ENCODE data around the gene ADAM12. TPM values are rescaled to one million over a fixed set of nuclear protein-coding genes. Genes with fewer than 3 reads are reported as not detected.

The ADAM12 gene
- total and polyA plus RNA-seq, 4 donors: 0.03 to 0.33 (median 0.19) TPM

DNA sequence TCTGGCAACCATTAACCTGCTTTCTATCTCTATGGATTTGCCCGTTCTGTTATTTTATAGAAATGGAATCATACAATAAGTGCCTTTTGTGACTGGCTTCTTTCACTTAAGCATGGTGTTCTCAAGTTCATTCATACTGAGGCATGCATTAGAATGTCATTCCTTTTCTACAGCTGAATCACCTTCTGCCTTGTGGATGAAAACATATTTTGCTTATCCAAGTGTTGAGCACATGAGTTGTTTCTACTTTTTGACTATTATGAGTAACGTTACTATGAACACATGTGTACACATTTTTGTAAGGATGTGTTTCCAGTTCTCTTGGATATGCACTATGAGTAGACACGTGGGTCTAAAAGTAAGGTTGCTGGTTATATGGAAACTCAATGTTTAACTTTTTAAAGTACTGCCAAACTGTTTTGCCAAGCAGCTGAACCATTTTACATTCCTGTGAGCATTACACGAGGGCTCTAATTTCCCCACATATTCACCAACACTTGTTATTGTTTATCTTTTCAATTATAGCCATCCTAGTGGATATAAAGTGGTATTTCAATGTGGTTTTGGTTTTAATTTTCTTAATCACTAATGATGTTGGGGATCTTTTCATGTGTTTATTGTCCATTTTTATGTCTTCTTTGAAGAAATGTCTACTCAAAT, 250.6 kb downstream of the ADAM12 start:
- 68% methylated on average over 4 of the region's 4 CpGs for WGBS

More for the DNA sequence above, 250.6 kb downstream of the ADAM12 start:
- no peak for TF ChIP-seq SP1 (IDR thresholded peaks at IDR 0.05)
- no peak for TF ChIP-seq FOXA2 (IDR thresholded peaks at IDR 0.05)
- no peak for TF ChIP-seq YY1 (IDR thresholded peaks at IDR 0.05)
- no peak for TF ChIP-seq NR2F2 (IDR thresholded peaks at IDR 0.05)
- TF ChIP-seq ZBTB33 (IDR thresholded peaks at IDR 0.05): no peak
- TF ChIP-seq RXRA (IDR thresholded peaks at IDR 0.05): no peak
- no peak for TF ChIP-seq TAF1 (conservative IDR thresholded peaks at IDR 0.05)
- TF ChIP-seq GABPA (IDR thresholded peaks at IDR 0.05 in 1 of 2, conservative IDR thresholded peaks at IDR 0.05 in 1 of 2): no peak
- TF ChIP-seq HNF4A (conservative IDR thresholded peaks at IDR 0.05): no peak
- TF ChIP-seq JUND (IDR thresholded peaks at IDR 0.05): no peak
- TF ChIP-seq, protein P1, sequence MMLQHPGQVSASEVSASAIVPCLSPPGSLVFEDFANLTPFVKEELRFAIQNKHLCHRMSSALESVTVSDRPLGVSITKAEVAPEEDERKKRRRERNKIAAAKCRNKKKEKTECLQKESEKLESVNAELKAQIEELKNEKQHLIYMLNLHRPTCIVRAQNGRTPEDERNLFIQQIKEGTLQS (IDR thresholded peaks at IDR 0.05): no peak
- no peak for TF ChIP-seq REST (IDR thresholded peaks at IDR 0.05)
- TF ChIP-seq FOXA1 (IDR thresholded peaks at IDR 0.05): no peak
- TF ChIP-seq, protein P2, sequence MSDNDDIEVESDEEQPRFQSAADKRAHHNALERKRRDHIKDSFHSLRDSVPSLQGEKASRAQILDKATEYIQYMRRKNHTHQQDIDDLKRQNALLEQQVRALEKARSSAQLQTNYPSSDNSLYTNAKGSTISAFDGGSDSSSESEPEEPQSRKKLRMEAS (IDR thresholded peaks at IDR 0.05): no peak
- no peak for TF ChIP-seq EGR1 (IDR thresholded peaks at IDR 0.05; ENCODE audit: low read depth in 2 of 2)
- no peak for TF ChIP-seq HNF4G (IDR thresholded peaks at IDR 0.05)
- no peak for TF ChIP-seq RAD21 (IDR thresholded peaks at IDR 0.05)
- TF ChIP-seq CTCF (IDR thresholded peaks at IDR 0.05; ENCODE audit: low read depth, low read length, missing input control): no peak
- Histone ChIP-seq H3K9me3 (ENCODE audit: control insufficient read depth in 4 of 4, low read length in 3 of 4) (no peaks in the 10 kb centered on the region), H3K36me3 (ENCODE audit: control insufficient read depth in 4 of 4, insufficient read depth in 3 of 4, low read depth in 1 of 4, low read length in 3 of 4) (no peaks in the 10 kb centered on the region), H3K27me3 (ENCODE audit: control insufficient read depth in 4 of 4, insufficient read depth in 4 of 4, low read length in 3 of 4) (no peaks in the 10 kb centered on the region), H3K27ac (ENCODE audit: low read depth in 1 of 2, low read length in 2 of 2) (no peak overlapping the region), H3K9ac (ENCODE audit: low read depth in 1 of 2, low read length in 2 of 2) (no peak overlapping the region), H3K4me1 (ENCODE audit: control insufficient read depth in 4 of 4, insufficient read depth in 4 of 4, low read length in 3 of 4) (no peaks in the 10 kb centered on the region), H3K4me3 (ENCODE audit: low read depth in 1 of 3, low read length in 3 of 3) (no peak overlapping the region)
- DNase-seq (ENCODE audit: low spot score): no peak

All from liver (tissue), 9 donors.